HCT116 (cell line): ENCODE data around the gene PGA5. TPM values are rescaled to one million over a fixed set of nuclear protein-coding genes. Genes with fewer than 3 reads are reported as not detected.

Experiments used
- ATAC-seq: fragments of 200-7000 bp; cut with Tn5 transposase; 2 replicates; pipeline ENCODE4 v1.9.1; 2020; ENCODE audit warnings: mild to moderate bottlenecking, moderate library complexity
- BruUV-seq: library from RNA; stranded (reverse); fragments of 400-500 nt; replicated peaks from 2 replicates; lab custom pipeline; 2021; lab: Mats Ljungman, UMichigan
- CTCF ChIA-PET: fragments of 300-600 bp; sonication (Branson Sonifier 250); formaldehyde crosslinking; loops from one replicate; lab custom pipeline; 2021; ENCODE audit warnings: antibody characterized with exemption; lab: Charles Lee
- POLR2A ChIA-PET: fragments of 300-600, 350-600 bp; sonication (Branson Sonifier 250); formaldehyde crosslinking; loops from one replicate; lab custom pipeline; 2021; ENCODE audit warnings: antibody characterized with exemption; lab: Charles Lee
- RAD21 ChIA-PET, 2 experiments: fragments of 300-600 bp; sonication (Branson Sonifier 250); formaldehyde crosslinking; loops; one replicate each; lab custom pipeline; 2023; ENCODE audit warnings: low total read pairs in 2 of 2; ENCODE audit not compliant: uncharacterized antibody in 2 of 2, unreplicated experiment in 2 of 2, low non-redundant PET in 1 of 2; lab: Charles Lee
- DNase-seq: peaks from one replicate; pipeline ENCODE4 v3.0.0-alpha.2; 2010; ENCODE audit warnings: low read depth, low spot score
- H2AFZ ChIP-seq: fragments of 200-600 bp; shearing (Covaris generic), sonication (generic); 2 replicates; pipeline ENCODE4 v1.6.1; 2017; ENCODE audit warnings: low read depth, mixed run types, mixed read lengths, antibody characterized with exemption, low read length; ENCODE audit not compliant: poor library complexity, severe bottlenecking
- H3K27ac ChIP-seq: 2 replicates; pipeline ENCODE4 v1.5.1; 2012; ENCODE audit warnings: low read depth, low read length
- H3K27me3 ChIP-seq: fragments of 200-600 bp; sonication (generic); 2 replicates; pipeline ENCODE4 v1.6.1; 2016; ENCODE audit warnings: mixed run types, low read length, mixed read lengths; ENCODE audit not compliant: insufficient read depth
- H3K36me3 ChIP-seq, 2 experiments: fragments of 200-500 bp in 1 of 2; fragments of 200-600 bp in 1 of 2; sonication (Bioruptor generic) in 1 of 2; sonication (generic) in 1 of 2; 2 replicates each; pipeline versions ENCODE4 v1.5.1 to v1.6.1; 2014 to 2016; ENCODE audit warnings: low read length in 2 of 2, inconsistent platforms in 1 of 2, mixed read lengths in 1 of 2, mixed run types in 1 of 2; ENCODE audit not compliant: insufficient read depth in 2 of 2, control insufficient read depth in 1 of 2
- H3K4me1 ChIP-seq, 2 experiments: fragments of 200-600 bp in 1 of 2; sonication (generic) in 1 of 2; 2 replicates each; pipeline versions ENCODE4 v1.5.1 to v1.6.1; 2012 to 2017; ENCODE audit warnings: low read length in 2 of 2, inconsistent platforms in 1 of 2, mild to moderate bottlenecking in 1 of 2, mixed read lengths in 1 of 2, mixed run types in 1 of 2, moderate library complexity in 1 of 2; ENCODE audit not compliant: insufficient read depth in 2 of 2, control insufficient read depth in 1 of 2
- H3K4me2 ChIP-seq: fragments of 200-600 bp; sonication (generic); 2 replicates; pipeline ENCODE4 v1.6.1; 2017; ENCODE audit warnings: mixed run types, low read length, mixed read lengths
- H3K4me3 ChIP-seq, 2 experiments: fragments of 200-600 bp in 1 of 2; sonication (generic) in 1 of 2; replicated peaks in 1 of 2; 2 replicates each; pipeline ENCODE4 v1.5.1; 2011 to 2016; ENCODE audit warnings: low read length in 2 of 2, control low read depth in 1 of 2, low read depth in 1 of 2, mild to moderate bottlenecking in 1 of 2, mixed read lengths in 1 of 2, mixed run types in 1 of 2
- H3K79me2 ChIP-seq: fragments of 200-600 bp; sonication (generic); 2 replicates; pipeline ENCODE4 v1.6.1; 2017; ENCODE audit warnings: mild to moderate bottlenecking, mixed run types, low read length, moderate library complexity, mixed read lengths; ENCODE audit not compliant: insufficient read depth
- H3K9ac ChIP-seq: fragments of 200-600 bp; sonication (generic); 2 replicates; pipeline ENCODE4 v1.6.1; 2016; ENCODE audit warnings: low read length, mixed read lengths
- H3K9me2 ChIP-seq: fragments of 200-600 bp; sonication (generic), shearing (Covaris generic); 2 replicates; pipeline ENCODE4 v1.6.1; 2017; ENCODE audit warnings: mixed run types, mild to moderate bottlenecking, moderate library complexity; ENCODE audit not compliant: insufficient read depth
- H3K9me3 ChIP-seq, 2 experiments: fragments of 200-500 bp in 1 of 2; fragments of 200-600 bp in 1 of 2; sonication (Bioruptor generic) in 1 of 2; sonication (generic) in 1 of 2; 2 replicates each; pipeline ENCODE4 v1.6.1; 2014 to 2017; ENCODE audit warnings: low read length in 2 of 2, mixed read lengths in 2 of 2, inconsistent platforms in 1 of 2, low read depth in 1 of 2, mild to moderate bottlenecking in 1 of 2, mixed run types in 1 of 2, moderate library complexity in 1 of 2; ENCODE audit not compliant: control insufficient read depth in 1 of 2, insufficient read depth in 1 of 2
- H4K20me1 ChIP-seq: fragments of 200-600 bp; sonication (generic), shearing (Covaris generic); 2 replicates; pipeline ENCODE4 v1.6.1; 2017; ENCODE audit warnings: mixed run types, mild to moderate bottlenecking, moderate library complexity; ENCODE audit not compliant: insufficient read depth
- CBX3 ChIP-seq: IDR thresholded peaks from 2 replicates; pipeline ENCODE4 v1.6.1; 2012; ENCODE audit warnings: low read depth
- CEBPB ChIP-seq: IDR thresholded peaks from 2 replicates; pipeline ENCODE4 v1.6.1; 2012; ENCODE audit warnings: low read depth
- CTCF ChIP-seq, 3 experiments: fragments of 200-600 bp in 1 of 3; sonication (generic) in 1 of 3; IDR thresholded peaks in 2 of 3; conservative IDR thresholded peaks in 1 of 3; 2 replicates each; pipeline ENCODE4 v1.5.1; 2012 to 2017; ENCODE audit warnings: low read depth in 2 of 3, low read length in 2 of 3, antibody characterized with exemption in 1 of 3, borderline replicate concordance in 1 of 3, control low read depth in 1 of 3, mild to moderate bottlenecking in 1 of 3, mixed read lengths in 1 of 3, mixed run types in 1 of 3, moderate library complexity in 1 of 3; ENCODE audit not compliant: insufficient read depth in 1 of 3
- ELF1 ChIP-seq: IDR thresholded peaks from 2 replicates; pipeline ENCODE4 v1.6.1; 2012; ENCODE audit warnings: low read depth, borderline replicate concordance
- EZH2 ChIP-seq: fragments of 200-600 bp; sonication (generic); IDR thresholded peaks from 2 replicates; pipeline ENCODE4 v1.6.1; 2017; ENCODE audit warnings: antibody characterized with exemption, mixed run types
- EZH2phosphoT487 ChIP-seq: fragments of 200-600 bp; IDR thresholded peaks from 2 replicates; pipeline ENCODE4 v1.6.1; 2018; ENCODE audit warnings: antibody characterized with exemption, borderline replicate concordance
- JUND ChIP-seq: IDR thresholded peaks from 2 replicates; pipeline ENCODE4 v1.6.1; 2012
- MAX ChIP-seq: IDR thresholded peaks from 2 replicates; pipeline ENCODE4 v1.6.1; 2012
- RAD21 ChIP-seq: IDR thresholded peaks from 2 replicates; pipeline ENCODE4 v1.6.1; 2012; ENCODE audit warnings: low read depth, mild to moderate bottlenecking
- SRF ChIP-seq: IDR thresholded peaks from 2 replicates; pipeline ENCODE4 v1.6.1; 2012; ENCODE audit warnings: low read depth
- ZFX ChIP-seq: fragments of 450-650 bp; IDR thresholded peaks from 2 replicates; pipeline ENCODE4 v1.6.1; 2017
- intact Hi-C: fragments of 100-400 bp; cut with micrococcal nuclease; formaldehyde crosslinking; loops from 2 replicates; pipeline ENCODE4 v1.10.0; 2022
- total RNA-seq: library from RNA; stranded (reverse); gene quantifications from one replicate; pipeline ENCODE4 v1.2.1, GENCODE V29; 2021; ENCODE audit not compliant: unreplicated experiment
- TF ChIP-seq, protein P1 (sequence below): IDR thresholded peaks from 2 replicates; pipeline ENCODE4 v1.6.1; 2012; ENCODE audit warnings: low read depth

PGA5 gene
- total RNA-seq, 1 experiment from 2014 or later: not detected

- ATAC-seq (no peak), DNase-seq (no peak)
- H3K4me2 ChIP-seq: no peak overlapping the region
- H3K36me3 ChIP-seq: no peaks in the 10 kb centered on the region
- ChIA-PET POLR2A (no interaction called here), CTCF (no interaction called here), RAD21 (no interaction called here)
- no peak overlapping the region for H3K4me3 ChIP-seq
- intact Hi-C loops: no loop called here
- H3K9me2 ChIP-seq: no peaks in the 10 kb centered on the region
- TF ChIP-seq CBX3 (no peak), SRF (no peak), ZFX (no peak), ELF1 (no peak), CEBPB (no peak), RAD21 (no peak), MAX (no peak), EZH2phosphoT487 (no peak), EZH2 (no peak)
- H4K20me1 ChIP-seq: no peaks in the 10 kb centered on the region
- no peak overlapping the region for H3K9ac ChIP-seq
- H3K79me2 ChIP-seq: no peaks in the 10 kb centered on the region
- H3K27ac ChIP-seq: no peak overlapping the region
- H2AFZ ChIP-seq: no peak overlapping the region
- H3K27me3 ChIP-seq: no peaks in the 10 kb centered on the region
- no peaks in the 10 kb centered on the region for H3K4me1 ChIP-seq
- BruUV-seq: no TSS peak
- H3K9me3 ChIP-seq: no peaks in the 10 kb centered on the region
Measured at GRCh38 chr11:61194981-61195695, 45.8 kb upstream of the PGA5 start.

- no peak overlapping the region for H3K9ac ChIP-seq
- no peaks in the 10 kb centered on the region for H3K27me3 ChIP-seq
- POLR2A ChIA-PET: no interaction called here
- H3K4me1 ChIP-seq: no peaks in the 10 kb centered on the region
- DNase-seq (no peak), ATAC-seq (no peak)
- no peaks in the 10 kb centered on the region for H3K9me3 ChIP-seq
- H3K36me3 ChIP-seq: no peaks in the 10 kb centered on the region
- H3K27ac ChIP-seq: no peak overlapping the region
- intact Hi-C loops: no loop called here
- RAD21 ChIA-PET: no interaction called here
- no peak overlapping the region for H3K4me2 ChIP-seq
- no TSS peak for BruUV-seq
- H3K79me2 ChIP-seq: no peaks in the 10 kb centered on the region
- no peak overlapping the region for H2AFZ ChIP-seq
- H3K9me2 ChIP-seq: no peaks in the 10 kb centered on the region
- no peak overlapping the region for H3K4me3 ChIP-seq
- no peaks in the 10 kb centered on the region for H4K20me1 ChIP-seq
- TF ChIP-seq JUND (no peak), ELF1 (no peak), ZFX (no peak), EZH2phosphoT487 (no peak), CTCF (IDR thresholded peaks at IDR 0.05 in 2 of 3, conservative IDR thresholded peaks at IDR 0.05 in 1 of 3; ENCODE audit: borderline replicate concordance in 1 of 3, insufficient read depth in 1 of 3, low read depth in 2 of 3, low read length in 2 of 3) (no peak), CBX3 (no peak), RAD21 (no peak)
- TF ChIP-seq, protein P1, sequence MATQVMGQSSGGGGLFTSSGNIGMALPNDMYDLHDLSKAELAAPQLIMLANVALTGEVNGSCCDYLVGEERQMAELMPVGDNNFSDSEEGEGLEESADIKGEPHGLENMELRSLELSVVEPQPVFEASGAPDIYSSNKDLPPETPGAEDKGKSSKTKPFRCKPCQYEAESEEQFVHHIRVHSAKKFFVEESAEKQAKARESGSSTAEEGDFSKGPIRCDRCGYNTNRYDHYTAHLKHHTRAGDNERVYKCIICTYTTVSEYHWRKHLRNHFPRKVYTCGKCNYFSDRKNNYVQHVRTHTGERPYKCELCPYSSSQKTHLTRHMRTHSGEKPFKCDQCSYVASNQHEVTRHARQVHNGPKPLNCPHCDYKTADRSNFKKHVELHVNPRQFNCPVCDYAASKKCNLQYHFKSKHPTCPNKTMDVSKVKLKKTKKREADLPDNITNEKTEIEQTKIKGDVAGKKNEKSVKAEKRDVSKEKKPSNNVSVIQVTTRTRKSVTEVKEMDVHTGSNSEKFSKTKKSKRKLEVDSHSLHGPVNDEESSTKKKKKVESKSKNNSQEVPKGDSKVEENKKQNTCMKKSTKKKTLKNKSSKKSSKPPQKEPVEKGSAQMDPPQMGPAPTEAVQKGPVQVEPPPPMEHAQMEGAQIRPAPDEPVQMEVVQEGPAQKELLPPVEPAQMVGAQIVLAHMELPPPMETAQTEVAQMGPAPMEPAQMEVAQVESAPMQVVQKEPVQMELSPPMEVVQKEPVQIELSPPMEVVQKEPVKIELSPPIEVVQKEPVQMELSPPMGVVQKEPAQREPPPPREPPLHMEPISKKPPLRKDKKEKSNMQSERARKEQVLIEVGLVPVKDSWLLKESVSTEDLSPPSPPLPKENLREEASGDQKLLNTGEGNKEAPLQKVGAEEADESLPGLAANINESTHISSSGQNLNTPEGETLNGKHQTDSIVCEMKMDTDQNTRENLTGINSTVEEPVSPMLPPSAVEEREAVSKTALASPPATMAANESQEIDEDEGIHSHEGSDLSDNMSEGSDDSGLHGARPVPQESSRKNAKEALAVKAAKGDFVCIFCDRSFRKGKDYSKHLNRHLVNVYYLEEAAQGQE: no peak
- CTCF ChIA-PET: no interaction called here
Measured at GRCh38 chr11:61195719-61196118, 45.3 kb upstream of the PGA5 start.
